ENCODE data around the gene TCEANC2.

TCEANC2 gene

DNA sequence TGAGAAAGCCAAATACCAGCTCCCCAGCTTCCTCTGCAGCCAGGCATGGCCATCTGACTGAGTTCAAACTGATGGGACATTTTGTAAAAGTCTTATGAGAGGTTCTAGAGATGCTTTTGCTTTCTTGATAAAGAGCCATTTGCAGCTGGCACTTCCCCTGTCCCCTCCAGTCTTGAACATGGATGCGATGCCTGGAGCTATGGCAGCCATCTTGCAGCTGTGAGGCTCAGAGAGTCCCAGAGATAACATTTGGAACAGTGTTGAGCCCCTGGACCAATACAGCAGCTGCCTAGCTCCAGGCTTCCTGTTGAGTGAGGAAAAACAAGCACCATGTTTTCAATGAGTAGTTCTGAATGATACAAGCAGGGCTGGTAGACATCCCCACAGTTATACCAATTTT, 85.6 kb downstream of the TCEANC2 start:
- no peak for DNase-seq

DNA sequence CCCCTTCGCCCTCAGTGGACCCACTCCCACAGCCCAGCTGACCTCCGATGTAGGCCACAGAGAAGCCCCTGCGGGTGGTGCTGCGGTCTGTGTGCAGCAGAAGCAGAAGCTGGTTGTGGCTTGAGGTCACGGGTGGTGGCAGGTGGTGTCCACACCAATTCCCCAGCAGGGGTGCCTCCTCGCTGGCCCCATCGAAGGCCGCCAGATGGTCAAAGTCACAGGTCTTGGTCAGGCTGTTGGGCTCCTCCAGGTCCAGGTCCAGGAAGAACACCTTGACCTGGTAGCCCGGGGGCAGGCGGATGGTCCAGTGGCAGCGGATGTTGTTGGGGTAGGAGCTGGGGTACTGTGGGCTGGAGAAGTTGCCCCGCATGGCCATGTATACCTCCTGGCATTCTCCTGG, 86.3 kb downstream of the TCEANC2 start:
- DNase-seq, result no peak

GRCh38 chr1:54142146-54142900, 88.9 kb downstream of the TCEANC2 start:
- DNase-seq, result no peak

DNA sequence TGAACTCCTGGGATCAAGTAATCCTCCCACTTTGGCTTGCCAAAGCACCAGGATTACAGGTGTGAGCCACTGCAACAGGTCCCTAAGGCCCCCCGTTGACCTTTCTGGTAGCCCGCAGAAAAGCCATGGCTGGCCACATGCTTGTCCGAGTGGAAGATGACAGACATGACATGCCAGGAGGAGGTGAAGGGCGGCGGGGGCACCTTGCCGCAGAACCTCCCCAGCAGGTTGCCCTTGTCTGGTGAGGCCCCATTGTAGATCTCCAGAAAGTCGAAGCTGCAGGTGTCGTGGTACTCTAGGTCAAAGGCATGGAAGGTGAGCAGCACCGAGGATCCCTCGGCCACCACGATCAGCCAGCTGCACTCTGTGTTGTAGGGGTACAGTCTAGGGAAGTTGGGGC, 91.0 kb downstream of the TCEANC2 start:
- DNase-seq, result no peak

GRCh38 chr1:54149734-54150133, 96.3 kb downstream of the TCEANC2 start:
- no peak for DNase-seq

DNA sequence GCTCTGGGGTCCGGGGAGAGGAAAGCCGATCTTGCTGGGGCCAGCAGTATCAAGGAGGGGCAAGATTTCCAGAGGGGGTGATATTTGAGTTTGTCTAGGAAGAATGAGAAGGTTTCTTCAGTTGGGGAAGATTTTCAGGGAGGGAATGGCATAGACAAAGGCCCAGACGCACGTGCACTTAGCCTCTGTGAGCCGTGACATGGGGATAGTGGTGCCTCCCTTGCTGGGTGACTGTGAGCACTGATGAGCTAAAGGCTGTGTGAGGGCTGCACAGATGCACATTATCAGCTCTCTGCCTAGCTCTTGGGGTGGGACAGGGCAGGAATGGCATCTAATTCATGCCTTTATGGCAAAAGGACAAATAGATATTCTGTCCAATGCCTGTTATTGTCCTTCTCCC, 97.6 kb downstream of the TCEANC2 start:
- DNase-seq, result no peak

DNA sequence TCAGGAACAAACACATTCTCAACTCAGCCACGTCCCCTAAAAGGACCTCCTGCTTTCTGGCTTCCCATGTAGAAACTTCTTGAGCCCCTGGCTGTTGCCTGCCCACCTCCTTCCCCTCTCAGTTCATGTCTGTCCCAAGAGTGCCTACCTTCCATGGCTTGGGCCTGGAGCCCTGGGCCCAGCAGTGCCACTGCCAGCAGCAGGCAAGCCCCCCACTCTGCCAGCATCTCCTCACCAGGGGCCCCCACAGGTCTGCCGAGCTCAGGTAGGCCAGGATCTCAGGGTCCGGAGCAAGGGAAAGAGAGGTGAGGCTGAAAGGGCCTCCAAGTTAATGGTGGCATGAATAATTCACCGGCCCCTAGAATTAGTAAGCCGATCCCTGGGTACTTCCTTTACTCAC, 99.3 kb downstream of the TCEANC2 start, which contains the start of gene CDCP2:
TSS of gene CDCP2 (minus strand) at position 305 of the 400 bp plus-strand sequence. CDS start at position 227, 78 bp downstream.
- no peak for DNase-seq

DNA sequence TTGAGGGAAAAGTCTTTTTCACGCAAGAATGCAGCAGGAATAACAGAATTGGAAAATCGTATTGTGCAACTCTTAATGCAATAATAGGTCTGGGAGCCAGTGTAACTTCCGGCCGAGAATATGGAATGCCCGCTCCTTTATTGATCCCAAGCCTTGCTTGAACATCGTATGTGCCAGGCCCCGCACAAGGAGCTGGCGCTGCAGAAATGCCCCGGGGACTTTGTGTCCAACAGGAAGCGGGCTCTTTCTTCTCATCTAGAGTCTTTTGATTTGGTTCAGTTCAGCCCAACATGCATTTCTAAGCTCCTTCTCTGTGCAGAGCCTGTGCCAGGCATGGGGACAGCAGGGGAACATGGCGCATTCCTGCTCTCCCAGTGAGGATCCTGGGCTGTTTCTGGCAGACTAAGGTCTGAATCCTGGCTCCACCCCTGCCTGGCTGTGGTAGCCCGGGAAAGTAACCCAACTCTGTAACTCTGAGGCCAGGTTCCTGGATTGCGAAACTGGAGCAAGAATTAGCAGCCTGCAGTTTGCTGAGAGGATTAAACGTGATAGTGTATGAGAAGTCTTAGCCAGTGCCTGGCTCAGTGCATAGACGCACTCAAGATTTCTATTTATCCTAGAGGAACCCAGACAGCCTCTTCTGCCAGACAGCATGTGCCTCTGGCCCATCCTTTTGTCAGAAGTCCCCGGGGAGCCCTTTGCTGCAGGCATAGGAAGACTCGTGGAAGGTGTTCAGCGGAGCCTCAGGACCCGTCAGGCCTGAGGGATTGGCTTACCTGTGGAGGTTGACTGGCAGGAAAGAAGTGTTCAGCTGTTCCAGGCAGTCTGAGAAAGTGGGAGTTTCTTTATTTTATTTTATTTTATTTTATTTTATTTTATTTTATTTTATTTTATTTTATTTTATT, 100.4 kb downstream of the TCEANC2 start:
- no peak for DNase-seq
